OCI-LY7 (cell line): Measurements from ENCODE around the gene CES4A.

ENCODE experiments used
- EZH2phosphoT487 ChIP-seq: fragments of 200-600 bp; sonication (generic); IDR thresholded peaks from 2 replicates; pipeline ENCODE4 v1.6.1; 2018; ENCODE audit warnings: low read depth, borderline replicate concordance, mild to moderate bottlenecking, mixed run types, antibody characterized with exemption, low read length, moderate library complexity, mixed read lengths
- TF ChIP-seq, protein P1 (sequence below): fragments of 200-600 bp; sonication (generic); conservative IDR thresholded peaks from 2 replicates; pipeline ENCODE4 v1.5.1; 2014; ENCODE audit warnings: mild to moderate bottlenecking, antibody characterized with exemption, low read length, moderate library complexity, mixed read lengths

DNA sequence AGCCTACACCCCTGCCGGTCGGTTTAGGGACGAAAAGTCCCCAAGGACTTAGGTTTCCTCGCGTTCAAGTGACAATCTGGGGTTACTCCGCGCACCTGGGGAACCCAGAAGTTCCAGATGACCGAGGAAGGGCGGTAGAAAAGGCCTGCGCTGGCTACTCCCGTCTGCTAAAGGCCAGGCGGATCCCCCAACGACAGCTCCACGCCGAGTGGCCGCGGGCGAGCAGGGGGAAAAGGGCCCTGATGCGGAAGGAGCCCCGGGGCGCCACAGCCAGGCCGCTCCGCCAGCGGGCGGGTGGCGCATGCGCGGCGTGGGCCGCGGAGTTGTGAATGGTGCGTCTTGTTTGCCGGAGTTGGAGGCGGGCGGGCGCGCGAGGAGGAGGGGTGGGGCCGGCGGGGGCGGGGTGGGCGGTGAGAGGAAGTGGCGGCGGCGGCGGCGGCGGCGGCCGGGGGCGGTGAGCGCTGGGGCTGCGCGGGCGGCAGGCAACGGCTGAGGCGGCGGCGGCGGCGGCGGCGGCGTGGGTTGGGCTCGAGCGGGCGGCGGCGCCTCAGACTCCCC lies 40.4 kb downstream of the CES4A start, which contains the start of gene CBFB:
- TF ChIP-seq, protein P1, sequence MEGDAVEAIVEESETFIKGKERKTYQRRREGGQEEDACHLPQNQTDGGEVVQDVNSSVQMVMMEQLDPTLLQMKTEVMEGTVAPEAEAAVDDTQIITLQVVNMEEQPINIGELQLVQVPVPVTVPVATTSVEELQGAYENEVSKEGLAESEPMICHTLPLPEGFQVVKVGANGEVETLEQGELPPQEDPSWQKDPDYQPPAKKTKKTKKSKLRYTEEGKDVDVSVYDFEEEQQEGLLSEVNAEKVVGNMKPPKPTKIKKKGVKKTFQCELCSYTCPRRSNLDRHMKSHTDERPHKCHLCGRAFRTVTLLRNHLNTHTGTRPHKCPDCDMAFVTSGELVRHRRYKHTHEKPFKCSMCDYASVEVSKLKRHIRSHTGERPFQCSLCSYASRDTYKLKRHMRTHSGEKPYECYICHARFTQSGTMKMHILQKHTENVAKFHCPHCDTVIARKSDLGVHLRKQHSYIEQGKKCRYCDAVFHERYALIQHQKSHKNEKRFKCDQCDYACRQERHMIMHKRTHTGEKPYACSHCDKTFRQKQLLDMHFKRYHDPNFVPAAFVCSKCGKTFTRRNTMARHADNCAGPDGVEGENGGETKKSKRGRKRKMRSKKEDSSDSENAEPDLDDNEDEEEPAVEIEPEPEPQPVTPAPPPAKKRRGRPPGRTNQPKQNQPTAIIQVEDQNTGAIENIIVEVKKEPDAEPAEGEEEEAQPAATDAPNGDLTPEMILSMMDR, result peak; percentile 53
- no peak for TF ChIP-seq EZH2phosphoT487
